CD4-positive, alpha-beta T cell (primary cell): ENCODE data around the gene ACTN4. TPM values are rescaled to one million over a fixed set of nuclear protein-coding genes. Genes with fewer than 3 reads are reported as not detected.

Experiments
- ATAC-seq: fragments of 200-7000 bp; cut with Tn5 transposase; one replicate; pipeline ENCODE4 v1.10.0; 2022; ENCODE audit warnings: mild to moderate bottlenecking; ENCODE audit not compliant: poor library complexity
- CTCF ChIA-PET: fragments of 350-600 bp; sonication (Branson Sonifier 250); formaldehyde crosslinking; loops from one replicate; lab custom pipeline; 2021; ENCODE audit warnings: antibody characterized with exemption, inconsistent platforms; lab: Charles Lee
- POLR2A ChIA-PET: fragments of 350-600 bp; sonication (Branson Sonifier 250); formaldehyde crosslinking; loops from one replicate; lab custom pipeline; 2021; ENCODE audit warnings: antibody characterized with exemption, inconsistent platforms; lab: Charles Lee
- DNase-seq, 14 experiments: peaks; one replicate each; pipeline ENCODE4 v3.0.0-alpha.2; 2013 to 2020; ENCODE audit warnings: mixed read lengths in 2 of 14
- H3K27ac ChIP-seq, 2 donors: one replicate each; pipeline versions ENCODE4 v1.5.1 to v1.7.0; 2013; ENCODE audit warnings: low read length in 2 of 2, low read depth in 1 of 2, mild to moderate bottlenecking in 1 of 2
- H3K27me3 ChIP-seq, 2 experiments: 1 replicate in 1 of 2; 2 replicates in 1 of 2; pipeline versions ENCODE4 v1.6.1 to v1.7.0; 2013; ENCODE audit warnings: low read length in 2 of 2, control low read depth in 1 of 2, mild to moderate bottlenecking in 1 of 2, moderate library complexity in 1 of 2; ENCODE audit not compliant: insufficient read depth in 2 of 2, control insufficient read depth in 1 of 2
- H3K36me3 ChIP-seq: one replicate; pipeline ENCODE4 v1.6.1; 2013; ENCODE audit warnings: low read length, control low read depth; ENCODE audit not compliant: insufficient read depth
- H3K4me1 ChIP-seq: one replicate; pipeline ENCODE4 v1.6.1; 2013; ENCODE audit warnings: low read length, control low read depth; ENCODE audit not compliant: insufficient read depth
- H3K4me3 ChIP-seq: one replicate; pipeline ENCODE4 v1.5.1; 2013; ENCODE audit warnings: mild to moderate bottlenecking, low read length, moderate library complexity
- H3K9me3 ChIP-seq, 2 experiments: 1 replicate in 1 of 2; 2 replicates in 1 of 2; pipeline versions ENCODE4 v1.6.1 to v1.7.0; 2013; ENCODE audit warnings: low read length in 2 of 2, mild to moderate bottlenecking in 2 of 2, control low read depth in 1 of 2, moderate library complexity in 1 of 2; ENCODE audit not compliant: control insufficient read depth in 1 of 2, insufficient read depth in 1 of 2
- H3K27ac Mint-ChIP-seq: one replicate; pipeline ENCODE4 v1.8.0; 2020; ENCODE audit warnings: mixed read lengths
- H3K27me3 Mint-ChIP-seq: one replicate; pipeline ENCODE4 v1.8.0; 2021; ENCODE audit warnings: mixed read lengths
- H3K36me3 Mint-ChIP-seq: one replicate; pipeline ENCODE4 v1.8.0; 2021; ENCODE audit warnings: low read depth, mixed read lengths
- H3K4me1 Mint-ChIP-seq: one replicate; pipeline ENCODE4 v1.8.0; 2021; ENCODE audit warnings: low read depth, mixed read lengths
- H3K4me3 Mint-ChIP-seq: one replicate; pipeline ENCODE4 v1.8.0; 2020; ENCODE audit warnings: mild to moderate bottlenecking, mixed read lengths
- H3K9me3 Mint-ChIP-seq: one replicate; pipeline ENCODE4 v1.8.0; 2020; ENCODE audit warnings: mixed read lengths
- intact Hi-C, 2 experiments: fragments of 100-400 bp; cut with DNase I in 1 of 2; cut with micrococcal nuclease in 1 of 2; formaldehyde crosslinking; loops; one replicate each; pipeline versions ENCODE4 v1.15.1 to v1.9.0; 2023 to 2025; cut with DNase I, micrococcal nuclease
- total RNA-seq, 174 experiments: library from RNA in 2 of 174; stranded (reverse) in 2 of 174; gene quantifications; one replicate each; pipeline ENCODE4 v1.2.3 and lab custom pipeline; 2021 to 2026
- TF ChIP-seq, protein P1 (sequence below): fragments of 200-600 bp; IDR thresholded peaks from one replicate; pipeline ENCODE4 v1.8.0; 2022; ENCODE audit warnings: antibody characterized with exemption, mild to moderate bottlenecking

The ACTN4 gene
- total RNA-seq, 2 experiments from 2014 or later: 70.3 to 84.0 TPM

DNA sequence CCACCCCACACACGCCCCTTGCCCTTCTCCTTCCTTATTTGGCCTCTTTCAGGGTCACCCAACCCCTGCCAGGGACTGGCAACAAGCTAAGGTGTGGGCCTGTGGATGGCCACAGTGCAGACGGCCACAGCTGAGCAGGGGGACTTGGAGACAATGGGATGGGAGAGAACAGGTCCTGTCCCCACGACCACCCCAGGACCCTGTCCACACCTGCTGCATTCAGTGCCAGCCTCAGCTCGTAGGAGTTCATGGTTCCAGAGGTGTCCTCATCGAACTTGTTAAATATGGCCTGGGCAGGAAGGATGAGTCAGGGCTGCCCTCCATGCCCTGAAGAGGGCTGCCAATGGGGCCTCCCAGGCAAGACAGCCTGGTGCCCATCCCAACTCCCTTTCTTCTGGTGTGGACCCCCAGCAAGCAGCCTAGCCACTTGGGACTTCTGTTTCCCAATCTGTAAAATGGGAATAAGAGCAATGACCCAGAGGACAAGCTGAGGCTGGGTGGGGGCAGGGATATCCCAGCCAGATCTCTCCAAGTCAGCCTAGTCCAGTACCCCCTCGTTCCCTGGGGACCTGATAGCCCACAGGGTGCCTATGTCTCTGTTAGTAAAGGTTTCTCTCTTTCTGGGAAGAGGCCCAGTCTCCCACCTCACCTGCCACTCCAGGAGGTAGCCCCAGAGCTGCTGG lies 86.2 kb downstream of the ACTN4 start:
- POLR2A ChIA-PET: interaction anchor here (0.6 to 1.8 kb wide), 7 partner anchors 11 to 116 kb away, joined by 3 to 6 read pairs (median 3); no protein-coding TSS in a partner anchor
- H3K9me3 Mint-ChIP-seq: no peaks in the 10 kb centered on the region
- DNase-seq: peak in 2 of 14 experiments; percentile 38 to 42
- peaks cover 6% of the 10 kb centered on the region for H3K36me3 Mint-ChIP-seq
- Histone ChIP-seq H3K4me1 (peaks cover 53% of the 10 kb centered on the region), H3K36me3 (peaks cover 7% of the 10 kb centered on the region), H3K4me3 (peak overlapping the region; percentile 60), H3K27ac (peak overlapping the region; percentile 29 to 65), H3K27me3 (no peaks in the 10 kb centered on the region), H3K9me3 (no peaks in the 10 kb centered on the region)
- H3K27me3 Mint-ChIP-seq: peaks cover 5% of the 10 kb centered on the region
- no peak for ATAC-seq
- peak overlapping the region; percentile 15 for H3K4me3 Mint-ChIP-seq
- intact Hi-C loops: loop anchor here (1.0 to 10.0 kb wide), 7 partner anchors 86 to 341 kb away; partner anchors contain the start of genes ACTN4 (in 1 of the 2), HNRNPL (in 1 of the 2), MRPS12 (in 1 of the 2) and RINL (in 1 of the 2)
- H3K4me1 Mint-ChIP-seq: peaks cover 35% of the 10 kb centered on the region
- TF ChIP-seq, protein P1, sequence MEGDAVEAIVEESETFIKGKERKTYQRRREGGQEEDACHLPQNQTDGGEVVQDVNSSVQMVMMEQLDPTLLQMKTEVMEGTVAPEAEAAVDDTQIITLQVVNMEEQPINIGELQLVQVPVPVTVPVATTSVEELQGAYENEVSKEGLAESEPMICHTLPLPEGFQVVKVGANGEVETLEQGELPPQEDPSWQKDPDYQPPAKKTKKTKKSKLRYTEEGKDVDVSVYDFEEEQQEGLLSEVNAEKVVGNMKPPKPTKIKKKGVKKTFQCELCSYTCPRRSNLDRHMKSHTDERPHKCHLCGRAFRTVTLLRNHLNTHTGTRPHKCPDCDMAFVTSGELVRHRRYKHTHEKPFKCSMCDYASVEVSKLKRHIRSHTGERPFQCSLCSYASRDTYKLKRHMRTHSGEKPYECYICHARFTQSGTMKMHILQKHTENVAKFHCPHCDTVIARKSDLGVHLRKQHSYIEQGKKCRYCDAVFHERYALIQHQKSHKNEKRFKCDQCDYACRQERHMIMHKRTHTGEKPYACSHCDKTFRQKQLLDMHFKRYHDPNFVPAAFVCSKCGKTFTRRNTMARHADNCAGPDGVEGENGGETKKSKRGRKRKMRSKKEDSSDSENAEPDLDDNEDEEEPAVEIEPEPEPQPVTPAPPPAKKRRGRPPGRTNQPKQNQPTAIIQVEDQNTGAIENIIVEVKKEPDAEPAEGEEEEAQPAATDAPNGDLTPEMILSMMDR: no peak
- CTCF ChIA-PET: interaction anchor here (0.9 to 2.5 kb wide), 3 partner anchors 97 to 196 kb away, joined by 3 to 16 read pairs (median 3); partner anchors contain the start of genes MRPS12 and SARS2
- H3K27ac Mint-ChIP-seq: peak overlapping the region; percentile 83

DNA sequence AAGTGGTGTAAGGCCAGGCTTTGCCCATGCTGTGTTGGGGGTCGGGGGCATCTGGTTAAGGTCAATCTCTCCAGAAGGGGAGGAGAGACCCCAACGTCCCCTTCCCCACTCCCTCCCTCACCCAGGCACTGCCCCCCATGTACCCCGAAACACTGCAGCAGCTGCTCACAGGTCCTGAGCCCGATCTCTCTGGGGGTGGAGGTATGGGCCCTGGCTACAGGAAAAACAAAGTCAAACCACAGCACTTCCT lies 86.7 kb downstream of the ACTN4 start:
- peaks cover 6% of the 10 kb centered on the region for H3K36me3 Mint-ChIP-seq

More for the DNA sequence above, 86.7 kb downstream of the ACTN4 start:
- Histone ChIP-seq H3K27ac (peak overlapping the region; percentile 29 to 65), H3K36me3 (peaks cover 5% of the 10 kb centered on the region), H3K9me3 (no peaks in the 10 kb centered on the region), H3K27me3 (no peaks in the 10 kb centered on the region), H3K4me1 (peaks cover 57% of the 10 kb centered on the region), H3K4me3 (peak overlapping the region; percentile 60)
- Mint-ChIP-seq H3K9me3 (no peaks in the 10 kb centered on the region), H3K27me3 (peaks cover 5% of the 10 kb centered on the region), H3K27ac (peak overlapping the region; percentile 83), H3K4me3 (peak overlapping the region; percentile 83), H3K4me1 (peaks cover 39% of the 10 kb centered on the region)
- no peak for ATAC-seq
- DNase-seq: no peak
- TF ChIP-seq, protein P1: no peak
- ChIA-PET CTCF (interaction anchor here (0.9 to 2.5 kb wide), 4 partner anchors 97 to 196 kb away, joined by 3 to 16 read pairs (median 4); partner anchors contain the start of genes MRPS12 and SARS2), POLR2A (interaction anchor here (1.3 to 1.8 kb wide), 2 partner anchors 36 to 98 kb away, joined by 4 to 6 read pairs; no protein-coding TSS in a partner anchor)
- intact Hi-C loops: loop anchor here (1.0 to 10.0 kb wide), 7 partner anchors 87 to 342 kb away; partner anchors contain the start of genes ACTN4 (in 1 of the 2), HNRNPL (in 1 of the 2), MRPS12 (in 1 of the 2) and RINL (in 1 of the 2)
